GM12873 (cell line): ENCODE data around the gene LSR.
A peak's percentile ranks its signal among the peaks of the same experiment; 100 is the strongest.

ENCODE experiments used
- TF ChIP-seq, protein P1 (sequence below): IDR thresholded peaks from 2 replicates; pipeline ENCODE4 v1.5.1; 2012; ENCODE audit warnings: low read depth, mild to moderate bottlenecking, moderate library complexity, low read length, control low read depth; ENCODE audit not compliant: insufficient read depth; ENCODE audit errors: missing control alignments

The LSR gene, protein sequence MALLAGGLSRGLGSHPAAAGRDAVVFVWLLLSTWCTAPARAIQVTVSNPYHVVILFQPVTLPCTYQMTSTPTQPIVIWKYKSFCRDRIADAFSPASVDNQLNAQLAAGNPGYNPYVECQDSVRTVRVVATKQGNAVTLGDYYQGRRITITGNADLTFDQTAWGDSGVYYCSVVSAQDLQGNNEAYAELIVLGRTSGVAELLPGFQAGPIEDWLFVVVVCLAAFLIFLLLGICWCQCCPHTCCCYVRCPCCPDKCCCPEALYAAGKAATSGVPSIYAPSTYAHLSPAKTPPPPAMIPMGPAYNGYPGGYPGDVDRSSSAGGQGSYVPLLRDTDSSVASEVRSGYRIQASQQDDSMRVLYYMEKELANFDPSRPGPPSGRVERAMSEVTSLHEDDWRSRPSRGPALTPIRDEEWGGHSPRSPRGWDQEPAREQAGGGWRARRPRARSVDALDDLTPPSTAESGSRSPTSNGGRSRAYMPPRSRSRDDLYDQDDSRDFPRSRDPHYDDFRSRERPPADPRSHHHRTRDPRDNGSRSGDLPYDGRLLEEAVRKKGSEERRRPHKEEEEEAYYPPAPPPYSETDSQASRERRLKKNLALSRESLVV

DNA sequence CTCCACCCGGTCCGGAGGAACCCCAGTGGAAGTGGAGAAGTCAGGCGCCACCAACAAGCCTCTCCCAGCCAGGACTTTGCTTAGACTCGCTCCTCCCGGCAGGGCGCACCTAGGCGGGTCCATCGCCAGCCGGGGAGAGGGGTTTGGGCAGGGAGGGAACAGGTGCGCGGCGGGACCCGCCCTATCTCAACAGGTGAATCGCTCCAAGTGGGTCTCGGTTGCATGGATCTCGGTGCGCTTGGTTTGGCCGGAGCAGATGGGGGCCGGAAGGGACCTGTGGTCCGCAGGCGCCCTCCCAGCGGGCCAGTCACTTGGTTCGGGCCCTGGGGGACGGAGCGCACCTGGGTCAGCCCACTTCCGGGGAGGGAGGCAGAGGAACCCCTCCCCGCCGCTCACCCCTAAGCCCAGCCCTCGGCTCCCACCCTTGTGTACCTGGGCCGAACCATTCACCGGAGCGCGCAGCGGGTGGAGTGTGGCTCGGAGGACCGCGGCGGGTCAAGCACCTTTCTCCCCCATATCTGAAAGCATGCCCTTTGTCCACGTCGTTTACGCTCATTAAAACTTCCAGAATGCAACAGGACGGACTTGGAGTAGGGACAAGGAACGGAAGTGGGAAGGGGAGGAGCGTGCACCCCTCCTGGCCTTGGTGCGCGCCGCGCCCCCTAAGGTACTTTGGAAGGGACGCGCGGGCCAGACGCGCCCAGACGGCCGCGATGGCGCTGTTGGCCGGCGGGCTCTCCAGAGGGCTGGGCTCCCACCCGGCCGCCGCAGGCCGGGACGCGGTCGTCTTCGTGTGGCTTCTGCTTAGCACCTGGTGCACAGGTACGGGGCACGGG, at the start of gene LSR:
Gene LSR (plus strand): TSS at position 693 of the 836 bp plus-strand sequence. CDS start 21 bp downstream, at position 714.
- TF ChIP-seq, protein P1, sequence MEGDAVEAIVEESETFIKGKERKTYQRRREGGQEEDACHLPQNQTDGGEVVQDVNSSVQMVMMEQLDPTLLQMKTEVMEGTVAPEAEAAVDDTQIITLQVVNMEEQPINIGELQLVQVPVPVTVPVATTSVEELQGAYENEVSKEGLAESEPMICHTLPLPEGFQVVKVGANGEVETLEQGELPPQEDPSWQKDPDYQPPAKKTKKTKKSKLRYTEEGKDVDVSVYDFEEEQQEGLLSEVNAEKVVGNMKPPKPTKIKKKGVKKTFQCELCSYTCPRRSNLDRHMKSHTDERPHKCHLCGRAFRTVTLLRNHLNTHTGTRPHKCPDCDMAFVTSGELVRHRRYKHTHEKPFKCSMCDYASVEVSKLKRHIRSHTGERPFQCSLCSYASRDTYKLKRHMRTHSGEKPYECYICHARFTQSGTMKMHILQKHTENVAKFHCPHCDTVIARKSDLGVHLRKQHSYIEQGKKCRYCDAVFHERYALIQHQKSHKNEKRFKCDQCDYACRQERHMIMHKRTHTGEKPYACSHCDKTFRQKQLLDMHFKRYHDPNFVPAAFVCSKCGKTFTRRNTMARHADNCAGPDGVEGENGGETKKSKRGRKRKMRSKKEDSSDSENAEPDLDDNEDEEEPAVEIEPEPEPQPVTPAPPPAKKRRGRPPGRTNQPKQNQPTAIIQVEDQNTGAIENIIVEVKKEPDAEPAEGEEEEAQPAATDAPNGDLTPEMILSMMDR: peak; percentile 9

DNA sequence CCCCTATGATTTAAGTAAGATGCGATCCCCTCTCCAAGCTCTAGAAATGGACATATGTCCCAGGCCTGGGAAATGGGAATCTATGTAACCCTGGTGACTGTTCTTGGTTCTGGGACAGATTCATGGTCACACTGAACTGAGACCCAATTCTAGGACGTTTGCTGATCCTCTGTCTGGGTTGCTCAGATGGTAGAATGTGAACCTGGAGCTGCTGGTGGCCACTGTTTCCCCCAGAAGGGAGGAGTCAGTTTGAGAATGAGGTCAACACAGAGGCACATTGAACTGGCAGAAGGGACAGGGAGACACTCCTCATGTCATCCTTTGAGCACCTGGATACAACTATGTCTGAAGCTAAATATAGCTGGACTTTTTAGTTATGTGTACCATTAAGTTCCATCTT, 49.3 kb upstream of the LSR start:
- TF ChIP-seq, protein P1: no peak

DNA sequence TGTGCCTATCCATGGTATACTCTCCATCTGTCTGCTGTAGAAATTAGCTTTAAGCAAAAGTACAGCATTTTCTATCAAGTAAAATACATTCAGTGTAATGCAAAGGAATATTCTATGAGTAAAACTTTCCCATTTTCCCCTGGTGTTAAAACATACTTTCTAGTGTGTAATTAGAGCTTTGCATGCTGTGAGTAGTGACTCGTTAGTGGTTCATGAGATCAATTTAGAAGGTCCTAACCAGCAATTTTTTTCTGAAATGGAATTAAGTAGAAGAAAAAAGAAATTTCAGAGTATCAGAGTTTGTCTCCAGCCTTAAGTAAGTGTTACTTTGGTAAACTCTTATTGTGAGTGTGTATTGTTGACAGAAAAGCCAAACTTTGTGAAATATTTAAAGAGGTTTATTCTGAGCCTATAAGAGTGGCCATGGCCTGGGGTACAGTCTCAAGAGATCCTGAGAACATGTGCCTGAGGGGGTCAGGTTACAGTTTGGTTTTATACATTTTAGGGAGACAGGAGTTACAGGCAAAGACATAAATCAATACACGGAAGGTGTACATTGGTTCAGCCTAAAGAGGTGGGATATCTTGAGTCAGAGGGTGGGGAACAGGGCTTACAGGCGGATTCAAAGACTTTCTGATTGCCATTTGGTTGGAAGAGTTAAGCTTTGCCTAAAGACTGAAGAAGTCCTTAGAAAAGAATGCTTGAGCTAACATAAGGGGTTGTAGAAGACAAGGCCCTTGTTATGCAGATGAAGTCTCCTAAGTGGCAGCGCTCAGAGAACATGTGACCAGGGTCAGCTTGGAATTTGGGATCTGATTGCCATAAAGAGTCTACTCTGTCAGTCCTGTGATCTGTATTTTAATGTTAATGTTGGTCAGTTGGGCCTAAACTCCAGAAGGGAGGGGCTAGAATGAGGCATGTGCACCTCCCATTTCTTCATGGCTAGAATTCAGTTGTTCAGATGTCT, 45.8 kb upstream of the LSR start:
- TF ChIP-seq, protein P1: no peak

DNA sequence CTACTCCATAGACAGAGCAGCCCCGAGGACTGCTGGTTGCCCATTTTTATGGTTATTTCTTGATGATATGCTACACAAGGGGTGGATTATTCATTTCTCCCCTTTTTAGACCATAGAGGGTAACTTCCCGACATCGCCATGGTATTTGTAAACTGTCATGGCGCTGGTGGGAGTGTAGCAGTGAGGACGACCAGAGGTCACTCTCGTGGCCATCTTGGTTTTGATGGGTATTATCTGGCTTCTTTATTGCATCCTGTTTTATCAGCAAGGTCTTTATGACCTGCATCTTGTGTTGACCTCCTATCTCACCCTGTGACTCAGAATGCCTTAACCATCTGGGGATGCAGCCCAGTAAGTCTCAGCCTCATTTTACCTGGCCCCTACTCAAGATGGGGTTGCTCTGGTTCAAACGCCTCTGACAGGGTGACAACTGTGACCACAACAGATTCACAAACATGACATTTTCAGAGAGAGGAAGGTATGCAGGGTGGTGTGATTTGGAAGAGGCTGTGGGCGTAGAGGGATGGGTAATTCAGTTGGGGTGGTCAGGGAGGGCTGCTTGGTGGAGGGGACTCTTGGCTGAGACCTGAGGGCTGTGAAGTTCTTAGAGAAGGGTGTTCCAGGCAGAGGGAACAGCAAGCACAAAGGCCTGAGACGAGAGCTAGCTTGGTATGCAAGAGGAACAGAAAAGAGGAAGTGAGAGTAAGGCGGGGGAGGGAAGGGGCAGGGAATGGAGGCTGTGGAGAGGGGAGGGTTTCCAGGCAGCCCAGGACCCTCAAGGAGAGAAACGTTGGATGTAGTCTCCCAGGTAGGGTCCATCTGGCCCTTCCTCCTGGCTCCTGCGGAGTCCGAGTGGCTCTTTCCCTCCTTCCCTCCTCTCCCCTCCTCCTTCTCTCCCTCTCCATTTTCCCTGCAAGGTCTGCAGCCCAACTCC, 43.7 kb upstream of the LSR start:
- TF ChIP-seq, protein P1: no peak

DNA sequence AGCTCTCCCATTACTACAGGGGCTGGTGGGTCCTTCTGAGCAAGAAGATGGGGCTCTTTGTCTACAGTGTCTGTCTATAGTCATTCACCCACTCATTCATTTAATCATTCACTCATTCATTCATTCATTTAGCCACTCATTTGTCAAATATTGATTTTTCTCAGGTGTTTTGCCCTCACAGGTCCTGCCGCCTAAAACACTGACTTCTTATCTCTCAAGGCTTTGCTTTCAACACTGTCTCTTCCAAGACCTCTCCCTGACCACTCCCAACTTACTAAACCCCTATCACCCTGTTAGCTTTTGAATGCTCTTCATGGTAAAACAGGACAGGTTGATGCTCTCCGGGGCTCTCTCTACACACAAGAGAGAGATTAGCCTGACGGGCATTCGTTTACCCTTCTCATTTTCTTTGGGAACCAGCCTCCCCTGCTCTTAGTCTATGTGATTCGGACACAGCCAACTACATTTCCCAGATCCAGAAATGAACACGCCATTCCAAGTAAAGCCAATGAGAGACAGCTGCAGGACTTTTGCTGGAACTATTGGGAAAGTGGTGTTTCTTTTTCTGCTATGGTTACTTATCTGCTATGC, 43.0 kb upstream of the LSR start:
- TF ChIP-seq, protein P1: no peak

DNA sequence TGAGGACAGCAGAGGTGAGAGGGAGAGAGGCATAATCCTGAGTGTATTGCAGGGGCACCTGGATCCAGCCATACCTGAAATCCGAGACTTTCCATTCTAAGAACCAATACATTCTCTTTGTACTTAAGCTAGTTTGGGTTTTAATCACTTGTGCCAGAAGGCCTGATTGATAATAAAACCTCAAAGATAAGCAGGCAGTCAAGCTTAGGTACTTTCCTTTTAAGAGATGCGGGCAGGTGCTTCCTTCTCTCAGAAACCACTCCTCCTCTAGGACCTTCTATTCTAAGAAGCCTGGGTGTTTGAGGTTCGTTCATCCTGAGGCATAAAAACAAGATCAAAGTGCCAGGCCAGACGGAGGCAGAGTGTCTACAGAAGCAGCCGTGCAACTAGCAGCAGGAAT, 42.4 kb upstream of the LSR start:
- TF ChIP-seq, protein P1: no peak
